ENCODE results near the gene LRRN2.

GRCh38 chr1:204583909-204584632 is 101.5 kb downstream of the LRRN2 start:
- TF ChIP-seq POLR2A (IDR thresholded peaks at IDR 0.05; ENCODE audit: low read length) = no peak
- no peak for TF ChIP-seq GATA1 (IDR thresholded peaks at IDR 0.05; ENCODE audit: low read depth, low read length)
